ENCODE data around the gene PTPRD.

PTPRD gene

GRCh38 chr9:9912459-9912858, 700.3 kb downstream of the PTPRD start:
- Histone ChIP-seq H3K4me1 (ENCODE audit: control insufficient read depth, insufficient read depth, low read length) (no peaks in the 10 kb centered on the region), H3K36me3 (ENCODE audit: control insufficient read depth, insufficient read depth, low read length) (no peaks in the 10 kb centered on the region), H3K27me3 (ENCODE audit: control insufficient read depth, insufficient read depth, low read length) (no peaks in the 10 kb centered on the region), H3K9me3 (ENCODE audit: control insufficient read depth, insufficient read depth, low read length) (no peaks in the 10 kb centered on the region), H3K9ac (ENCODE audit: low read depth, low read length) (no peak overlapping the region), H3K4me3 (ENCODE audit: low read depth, low read length) (no peak overlapping the region)

DNA sequence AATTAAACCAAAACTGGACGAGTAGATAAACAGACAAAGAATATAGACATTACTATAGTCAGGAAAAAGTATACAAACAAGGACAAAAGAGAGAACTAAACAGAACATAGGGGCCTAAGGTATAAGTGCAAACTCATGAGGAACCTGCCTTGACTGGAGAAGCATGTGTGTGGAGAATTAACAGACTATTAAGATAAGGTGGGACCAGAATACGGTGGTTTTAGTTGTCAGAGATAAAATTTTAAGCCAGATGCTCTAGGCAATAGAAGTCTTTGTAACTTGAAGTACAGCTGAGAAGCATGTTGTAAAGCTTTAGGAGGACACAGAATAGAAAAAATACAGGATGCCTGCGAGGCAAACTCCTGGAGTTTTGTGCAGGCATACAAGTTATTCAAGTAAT, 707.1 kb downstream of the PTPRD start:
- peaks cover 5% of the 10 kb centered on the region for H3K4me1 ChIP-seq (ENCODE audit: control insufficient read depth, insufficient read depth, low read length)
- no peaks in the 10 kb centered on the region for H3K36me3 ChIP-seq (ENCODE audit: control insufficient read depth, insufficient read depth, low read length)
- no peaks in the 10 kb centered on the region for H3K9me3 ChIP-seq (ENCODE audit: control insufficient read depth, insufficient read depth, low read length)
- H3K4me3 ChIP-seq (ENCODE audit: low read depth, low read length), result no peak overlapping the region
- H3K27me3 ChIP-seq (ENCODE audit: control insufficient read depth, insufficient read depth, low read length), result no peaks in the 10 kb centered on the region
- H3K9ac ChIP-seq (ENCODE audit: low read depth, low read length), result no peak overlapping the region

DNA sequence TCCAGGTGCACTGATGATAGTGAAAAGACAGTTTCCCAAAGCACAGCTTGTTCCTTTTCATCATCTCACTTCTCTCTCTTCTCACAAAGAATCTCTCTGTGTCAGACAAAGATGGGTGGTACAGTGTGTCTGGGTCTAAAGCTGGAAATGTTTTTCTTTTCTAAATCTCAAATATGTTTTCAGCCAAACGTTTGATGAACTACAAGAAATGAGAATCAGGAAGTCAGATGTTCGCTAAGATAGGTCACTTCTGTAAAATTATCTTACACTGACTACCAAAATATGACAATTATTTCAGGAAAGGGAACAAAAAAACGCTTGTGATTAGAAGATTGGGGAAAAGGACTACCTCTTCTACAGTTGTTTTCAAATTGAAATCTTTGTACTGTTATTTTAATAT, 708.8 kb downstream of the PTPRD start:
- H3K9ac ChIP-seq (ENCODE audit: low read depth, low read length), result no peak overlapping the region
- H3K27me3 ChIP-seq (ENCODE audit: control insufficient read depth, insufficient read depth, low read length), result no peaks in the 10 kb centered on the region
- no peaks in the 10 kb centered on the region for H3K36me3 ChIP-seq (ENCODE audit: control insufficient read depth, insufficient read depth, low read length)
- H3K4me3 ChIP-seq (ENCODE audit: low read depth, low read length), result no peak overlapping the region
- no peaks in the 10 kb centered on the region for H3K9me3 ChIP-seq (ENCODE audit: control insufficient read depth, insufficient read depth, low read length)
- H3K4me1 ChIP-seq (ENCODE audit: control insufficient read depth, insufficient read depth, low read length), result peaks cover 5% of the 10 kb centered on the region

DNA sequence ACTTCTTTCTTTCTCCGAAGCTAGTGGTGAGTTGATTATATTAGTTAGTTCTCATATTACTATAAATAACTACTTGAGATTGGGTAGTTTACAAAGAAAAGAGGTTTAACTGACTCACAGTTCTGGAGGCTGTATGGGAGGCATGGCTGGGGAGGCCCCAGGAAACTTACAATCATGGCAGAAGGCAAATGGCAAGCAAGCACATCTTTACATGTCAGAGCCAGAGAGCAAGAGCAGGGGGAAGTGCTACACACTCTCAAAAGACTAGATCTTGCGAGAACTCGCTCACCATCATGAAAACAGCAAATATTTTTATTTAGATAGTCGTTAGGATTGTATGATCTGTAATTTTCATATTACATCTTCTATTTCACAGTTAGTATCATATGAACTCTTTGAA, 711.2 kb downstream of the PTPRD start:
- H3K9me3 ChIP-seq (ENCODE audit: control insufficient read depth, insufficient read depth, low read length), result no peaks in the 10 kb centered on the region
- peaks cover 5% of the 10 kb centered on the region for H3K4me1 ChIP-seq (ENCODE audit: control insufficient read depth, insufficient read depth, low read length)
- H3K36me3 ChIP-seq (ENCODE audit: control insufficient read depth, insufficient read depth, low read length), result no peaks in the 10 kb centered on the region
- no peak overlapping the region for H3K9ac ChIP-seq (ENCODE audit: low read depth, low read length)
- H3K4me3 ChIP-seq (ENCODE audit: low read depth, low read length), result no peak overlapping the region
- H3K27me3 ChIP-seq (ENCODE audit: control insufficient read depth, insufficient read depth, low read length), result no peaks in the 10 kb centered on the region

DNA sequence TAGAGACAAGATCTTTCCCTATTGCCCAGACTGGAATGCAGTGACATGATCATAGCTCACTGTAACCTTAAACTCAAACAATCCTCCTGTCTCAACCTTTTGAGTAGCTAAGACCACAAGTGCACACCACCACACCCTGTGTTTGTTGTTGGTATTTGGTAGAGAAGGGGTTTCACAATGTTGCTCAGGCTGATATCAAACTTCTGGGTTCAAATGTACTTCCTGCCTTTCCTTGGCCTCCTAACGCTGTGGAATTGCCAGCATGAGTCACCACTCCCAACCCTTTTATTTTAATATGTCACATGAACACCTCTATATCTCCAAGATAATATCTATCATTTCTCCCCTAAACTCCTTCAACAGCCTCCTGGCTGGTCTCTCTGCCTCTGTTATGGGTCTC, 719.0 kb downstream of the PTPRD start:
- Histone ChIP-seq H3K27me3 (ENCODE audit: control insufficient read depth, insufficient read depth, low read length) (no peaks in the 10 kb centered on the region), H3K36me3 (ENCODE audit: control insufficient read depth, insufficient read depth, low read length) (no peaks in the 10 kb centered on the region), H3K4me1 (ENCODE audit: control insufficient read depth, insufficient read depth, low read length) (no peaks in the 10 kb centered on the region), H3K4me3 (ENCODE audit: low read depth, low read length) (no peak overlapping the region), H3K9ac (ENCODE audit: low read depth, low read length) (no peak overlapping the region), H3K9me3 (ENCODE audit: control insufficient read depth, insufficient read depth, low read length) (no peaks in the 10 kb centered on the region)

- no peak overlapping the region for H3K4me3 ChIP-seq (ENCODE audit: low read depth, low read length)
These were observed 720.6 kb downstream of the PTPRD start for GRCh38 chr9:9892217-9892616.

GRCh38 chr9:9881692-9882091, 731.1 kb downstream of the PTPRD start:
- Histone ChIP-seq H3K9me3 (ENCODE audit: control insufficient read depth, insufficient read depth, low read length) (no peaks in the 10 kb centered on the region), H3K27me3 (ENCODE audit: control insufficient read depth, insufficient read depth, low read length) (no peaks in the 10 kb centered on the region), H3K4me1 (ENCODE audit: control insufficient read depth, insufficient read depth, low read length) (no peaks in the 10 kb centered on the region), H3K9ac (ENCODE audit: low read depth, low read length) (no peak overlapping the region), H3K4me3 (ENCODE audit: low read depth, low read length) (no peak overlapping the region), H3K36me3 (ENCODE audit: control insufficient read depth, insufficient read depth, low read length) (no peaks in the 10 kb centered on the region)

More at GRCh38 chr9:9892217-9892616, 720.6 kb downstream of the PTPRD start:
- H3K9ac ChIP-seq (ENCODE audit: low read depth, low read length), result no peak overlapping the region
- no peaks in the 10 kb centered on the region for H3K27me3 ChIP-seq (ENCODE audit: control insufficient read depth, insufficient read depth, low read length)
- H3K9me3 ChIP-seq (ENCODE audit: control insufficient read depth, insufficient read depth, low read length), result no peaks in the 10 kb centered on the region
- H3K4me1 ChIP-seq (ENCODE audit: control insufficient read depth, insufficient read depth, low read length), result no peaks in the 10 kb centered on the region
- no peaks in the 10 kb centered on the region for H3K36me3 ChIP-seq (ENCODE audit: control insufficient read depth, insufficient read depth, low read length)

- Histone ChIP-seq H3K9ac (ENCODE audit: low read depth, low read length) (no peak overlapping the region), H3K36me3 (ENCODE audit: control insufficient read depth, insufficient read depth, low read length) (no peaks in the 10 kb centered on the region), H3K9me3 (ENCODE audit: control insufficient read depth, insufficient read depth, low read length) (no peaks in the 10 kb centered on the region), H3K27me3 (ENCODE audit: control insufficient read depth, insufficient read depth, low read length) (no peaks in the 10 kb centered on the region), H3K4me3 (ENCODE audit: low read depth, low read length) (no peak overlapping the region), H3K4me1 (ENCODE audit: control insufficient read depth, insufficient read depth, low read length) (no peaks in the 10 kb centered on the region)
These were observed 738.5 kb downstream of the PTPRD start for GRCh38 chr9:9874270-9874669.

- no peak overlapping the region for H3K9ac ChIP-seq (ENCODE audit: low read depth, low read length)
- H3K4me3 ChIP-seq (ENCODE audit: low read depth, low read length), result no peak overlapping the region
- no peaks in the 10 kb centered on the region for H3K4me1 ChIP-seq (ENCODE audit: control insufficient read depth, insufficient read depth, low read length)
- H3K27me3 ChIP-seq (ENCODE audit: control insufficient read depth, insufficient read depth, low read length), result no peaks in the 10 kb centered on the region
- no peaks in the 10 kb centered on the region for H3K9me3 ChIP-seq (ENCODE audit: control insufficient read depth, insufficient read depth, low read length)
- no peaks in the 10 kb centered on the region for H3K36me3 ChIP-seq (ENCODE audit: control insufficient read depth, insufficient read depth, low read length)
These were observed 750.5 kb downstream of the PTPRD start for GRCh38 chr9:9862235-9862810.

- H3K9me3 ChIP-seq (ENCODE audit: control insufficient read depth, insufficient read depth, low read length), result no peaks in the 10 kb centered on the region
- H3K9ac ChIP-seq (ENCODE audit: low read depth, low read length), result no peak overlapping the region
- peak overlapping the region; percentile 24 for H3K4me3 ChIP-seq (ENCODE audit: low read depth, low read length)
- no peaks in the 10 kb centered on the region for H3K27me3 ChIP-seq (ENCODE audit: control insufficient read depth, insufficient read depth, low read length)
- no peaks in the 10 kb centered on the region for H3K4me1 ChIP-seq (ENCODE audit: control insufficient read depth, insufficient read depth, low read length)
- H3K36me3 ChIP-seq (ENCODE audit: control insufficient read depth, insufficient read depth, low read length), result no peaks in the 10 kb centered on the region
These were observed 757.4 kb downstream of the PTPRD start for GRCh38 chr9:9855177-9856078.

GRCh38 chr9:9847750-9848149, 765.1 kb downstream of the PTPRD start:
- Histone ChIP-seq H3K4me1 (ENCODE audit: control insufficient read depth, insufficient read depth, low read length) (no peaks in the 10 kb centered on the region), H3K4me3 (ENCODE audit: low read depth, low read length) (no peak overlapping the region), H3K27me3 (ENCODE audit: control insufficient read depth, insufficient read depth, low read length) (no peaks in the 10 kb centered on the region), H3K36me3 (ENCODE audit: control insufficient read depth, insufficient read depth, low read length) (no peaks in the 10 kb centered on the region), H3K9ac (ENCODE audit: low read depth, low read length) (no peak overlapping the region), H3K9me3 (ENCODE audit: control insufficient read depth, insufficient read depth, low read length) (no peaks in the 10 kb centered on the region)

- Histone ChIP-seq H3K4me3 (ENCODE audit: low read depth, low read length) (no peak overlapping the region), H3K9ac (ENCODE audit: low read depth, low read length) (no peak overlapping the region), H3K36me3 (ENCODE audit: control insufficient read depth, insufficient read depth, low read length) (no peaks in the 10 kb centered on the region), H3K9me3 (ENCODE audit: control insufficient read depth, insufficient read depth, low read length) (no peaks in the 10 kb centered on the region), H3K27me3 (ENCODE audit: control insufficient read depth, insufficient read depth, low read length) (no peaks in the 10 kb centered on the region), H3K4me1 (ENCODE audit: control insufficient read depth, insufficient read depth, low read length) (no peaks in the 10 kb centered on the region)
These were observed 766.2 kb downstream of the PTPRD start for GRCh38 chr9:9846557-9846956.
